ENCODE results near the gene CFAP251.
A peak's percentile ranks its signal among the peaks of the same experiment; 100 is the strongest.

The CFAP251 gene

DNA sequence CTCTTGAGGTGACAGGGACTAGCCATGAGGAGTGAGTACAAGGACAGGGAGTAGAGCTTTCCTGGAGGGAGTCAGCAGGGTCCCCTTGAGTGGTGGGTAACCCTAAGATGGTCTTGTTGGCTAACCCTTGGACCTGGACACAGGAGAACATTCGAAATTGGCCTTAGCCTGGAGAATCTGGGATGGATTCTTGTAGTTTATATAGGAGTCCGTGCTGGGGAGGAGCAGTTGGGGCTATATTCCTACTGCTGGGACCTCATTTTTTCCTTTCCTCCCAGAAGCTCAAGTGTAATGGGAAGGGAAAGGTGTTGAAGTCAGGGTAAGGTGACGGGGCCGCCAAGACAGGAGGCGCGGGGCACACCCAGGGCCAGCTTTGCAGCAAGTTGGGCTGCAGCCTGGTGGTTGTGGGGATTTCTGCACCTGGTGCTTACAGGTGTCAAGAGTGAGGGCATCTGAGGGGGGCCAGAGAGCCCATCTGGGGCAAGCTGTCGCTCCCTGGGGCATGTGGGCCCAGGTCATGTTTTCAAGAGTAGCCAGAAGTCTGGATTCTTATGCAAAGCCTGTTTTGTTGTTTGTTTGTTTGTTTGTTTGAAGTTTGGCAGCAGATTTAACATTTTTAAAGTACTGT is 108.4 kb downstream of the CFAP251 start:
- no peak overlapping the region for H3K4me3 ChIP-seq (ENCODE audit: low read depth, low read length)
- DNase-seq (ENCODE audit: low read depth, low spot score), result no peak
- in situ Hi-C loops (cut with HindIII; ENCODE audit: low sequenced_read_pairs), result no loop called here
- TF ChIP-seq, protein P1, sequence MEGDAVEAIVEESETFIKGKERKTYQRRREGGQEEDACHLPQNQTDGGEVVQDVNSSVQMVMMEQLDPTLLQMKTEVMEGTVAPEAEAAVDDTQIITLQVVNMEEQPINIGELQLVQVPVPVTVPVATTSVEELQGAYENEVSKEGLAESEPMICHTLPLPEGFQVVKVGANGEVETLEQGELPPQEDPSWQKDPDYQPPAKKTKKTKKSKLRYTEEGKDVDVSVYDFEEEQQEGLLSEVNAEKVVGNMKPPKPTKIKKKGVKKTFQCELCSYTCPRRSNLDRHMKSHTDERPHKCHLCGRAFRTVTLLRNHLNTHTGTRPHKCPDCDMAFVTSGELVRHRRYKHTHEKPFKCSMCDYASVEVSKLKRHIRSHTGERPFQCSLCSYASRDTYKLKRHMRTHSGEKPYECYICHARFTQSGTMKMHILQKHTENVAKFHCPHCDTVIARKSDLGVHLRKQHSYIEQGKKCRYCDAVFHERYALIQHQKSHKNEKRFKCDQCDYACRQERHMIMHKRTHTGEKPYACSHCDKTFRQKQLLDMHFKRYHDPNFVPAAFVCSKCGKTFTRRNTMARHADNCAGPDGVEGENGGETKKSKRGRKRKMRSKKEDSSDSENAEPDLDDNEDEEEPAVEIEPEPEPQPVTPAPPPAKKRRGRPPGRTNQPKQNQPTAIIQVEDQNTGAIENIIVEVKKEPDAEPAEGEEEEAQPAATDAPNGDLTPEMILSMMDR (IDR thresholded peaks at IDR 0.05; ENCODE audit: low read depth, low read length), result no peak

DNA sequence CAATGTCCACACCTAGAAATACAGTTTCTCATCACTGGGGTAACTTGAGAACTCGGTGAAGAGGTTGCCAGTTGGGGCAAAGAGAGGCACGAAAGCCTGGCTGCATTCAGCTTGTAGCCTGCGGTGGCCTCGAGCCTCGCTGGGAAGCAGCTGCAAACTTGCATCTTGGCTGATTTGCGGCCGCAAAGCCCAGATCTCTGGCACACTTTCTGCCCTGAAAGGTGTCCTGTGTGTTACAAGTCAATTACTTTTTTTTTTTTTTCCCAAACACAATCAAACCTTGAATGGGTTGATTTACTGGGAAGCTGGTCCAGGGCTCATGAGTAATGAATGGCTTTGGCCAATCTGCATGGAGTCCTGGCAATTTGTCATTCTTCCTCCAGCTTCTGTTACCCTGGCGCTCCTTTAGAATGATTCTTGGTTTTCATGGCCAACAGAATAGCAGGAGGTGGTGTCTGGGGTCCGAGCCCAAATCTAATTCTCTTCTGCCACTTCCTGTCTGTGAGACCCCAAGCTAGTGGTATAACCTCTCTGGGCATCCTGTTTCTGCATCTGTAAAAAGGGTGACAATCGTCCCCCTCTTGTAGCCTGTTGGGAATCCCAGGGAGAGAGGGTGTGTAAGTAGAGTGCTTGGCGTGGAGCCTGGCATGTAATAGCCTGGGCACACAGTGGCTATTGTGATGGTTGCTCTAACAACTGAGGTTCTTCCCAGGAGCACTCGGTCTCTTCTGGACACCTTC is 109.9 kb downstream of the CFAP251 start:
- in situ Hi-C loops (cut with HindIII; ENCODE audit: low sequenced_read_pairs), result no loop called here
- no peak overlapping the region for H3K4me3 ChIP-seq (ENCODE audit: low read depth, low read length)
- peak; percentile 33 for DNase-seq (ENCODE audit: low read depth, low spot score)
- TF ChIP-seq, protein P1 (IDR thresholded peaks at IDR 0.05; ENCODE audit: low read depth, low read length), result no peak

DNA sequence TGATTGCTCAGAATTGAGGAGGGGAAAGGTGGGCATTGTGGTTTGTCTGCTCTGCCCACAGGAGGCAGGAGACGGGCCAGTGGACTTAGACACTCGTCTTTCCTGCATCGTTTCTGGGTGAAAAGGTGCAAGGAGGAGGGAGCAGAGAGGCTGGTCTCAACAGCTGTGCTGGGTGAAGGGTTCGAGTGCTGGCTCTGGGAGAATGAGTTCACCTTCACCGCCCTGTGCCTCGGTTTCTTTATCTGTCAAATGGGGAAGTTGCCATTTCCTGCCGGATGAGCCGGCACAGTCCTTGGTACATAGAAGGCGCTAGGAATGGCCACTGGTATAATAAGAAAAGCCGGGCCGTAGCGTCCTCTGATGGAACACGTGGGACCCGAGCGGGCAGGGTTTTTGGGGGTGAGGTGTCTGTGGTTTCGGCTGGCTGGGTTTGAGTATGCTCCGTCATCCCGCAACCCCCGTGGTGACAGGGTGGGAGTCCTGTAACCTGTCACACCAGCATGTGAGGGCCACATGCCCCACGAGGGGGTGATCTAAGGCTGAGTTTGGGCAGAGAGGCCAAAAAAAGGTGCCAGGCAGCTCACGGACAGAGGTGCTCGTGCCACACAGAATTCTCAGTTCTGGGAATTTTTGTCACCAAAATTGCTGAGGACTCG is 110.6 kb downstream of the CFAP251 start:
- DNase-seq (ENCODE audit: low read depth, low spot score), result no peak
- in situ Hi-C loops (cut with HindIII; ENCODE audit: low sequenced_read_pairs), result no loop called here
- H3K4me3 ChIP-seq (ENCODE audit: low read depth, low read length), result no peak overlapping the region
- TF ChIP-seq, protein P1 (IDR thresholded peaks at IDR 0.05; ENCODE audit: low read depth, low read length), result no peak

DNA sequence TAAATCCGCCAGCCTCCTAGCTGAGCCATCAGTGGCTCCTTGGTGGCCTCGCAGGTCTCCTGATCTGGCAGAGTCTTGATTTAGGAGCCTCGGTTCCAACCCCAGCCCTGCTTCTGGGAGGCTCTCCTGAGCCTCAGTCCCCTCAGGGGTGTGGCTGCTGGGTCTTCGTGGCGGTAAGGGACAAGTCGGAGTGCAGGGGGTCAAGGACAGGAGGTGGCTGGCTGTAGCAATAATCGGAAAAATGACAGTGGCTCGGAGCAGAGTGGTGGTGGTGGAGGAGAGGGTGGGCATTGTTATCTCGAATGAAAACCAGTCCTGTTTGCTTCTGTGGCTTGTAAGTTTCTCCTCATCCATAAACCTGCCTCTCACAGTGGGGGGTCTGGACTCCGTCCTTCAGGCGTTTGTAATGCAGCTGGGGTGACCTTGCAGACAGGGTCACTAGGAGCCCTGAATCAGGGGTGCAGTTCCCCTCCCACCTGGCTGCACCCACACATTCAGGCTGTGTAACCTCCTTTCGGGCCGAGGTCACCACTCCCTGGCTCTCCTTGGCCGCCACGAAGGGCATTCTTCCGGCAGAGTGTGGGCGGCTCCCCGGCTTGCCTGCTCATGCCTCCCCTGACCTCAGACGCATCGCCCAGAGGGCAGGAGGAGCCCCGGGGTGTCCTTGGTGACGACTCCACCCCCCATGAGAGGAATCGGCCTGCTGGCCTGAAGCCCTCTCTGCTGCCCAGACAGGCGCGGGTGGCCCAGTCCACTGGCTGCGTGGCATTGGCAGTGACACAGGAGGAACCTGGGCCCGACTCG is 111.4 kb downstream of the CFAP251 start:
- TF ChIP-seq, protein P1 (IDR thresholded peaks at IDR 0.05; ENCODE audit: low read depth, low read length), result no peak
- no peak overlapping the region for H3K4me3 ChIP-seq (ENCODE audit: low read depth, low read length)
- in situ Hi-C loops (cut with HindIII; ENCODE audit: low sequenced_read_pairs), result no loop called here
- no peak for DNase-seq (ENCODE audit: low read depth, low spot score)

DNA sequence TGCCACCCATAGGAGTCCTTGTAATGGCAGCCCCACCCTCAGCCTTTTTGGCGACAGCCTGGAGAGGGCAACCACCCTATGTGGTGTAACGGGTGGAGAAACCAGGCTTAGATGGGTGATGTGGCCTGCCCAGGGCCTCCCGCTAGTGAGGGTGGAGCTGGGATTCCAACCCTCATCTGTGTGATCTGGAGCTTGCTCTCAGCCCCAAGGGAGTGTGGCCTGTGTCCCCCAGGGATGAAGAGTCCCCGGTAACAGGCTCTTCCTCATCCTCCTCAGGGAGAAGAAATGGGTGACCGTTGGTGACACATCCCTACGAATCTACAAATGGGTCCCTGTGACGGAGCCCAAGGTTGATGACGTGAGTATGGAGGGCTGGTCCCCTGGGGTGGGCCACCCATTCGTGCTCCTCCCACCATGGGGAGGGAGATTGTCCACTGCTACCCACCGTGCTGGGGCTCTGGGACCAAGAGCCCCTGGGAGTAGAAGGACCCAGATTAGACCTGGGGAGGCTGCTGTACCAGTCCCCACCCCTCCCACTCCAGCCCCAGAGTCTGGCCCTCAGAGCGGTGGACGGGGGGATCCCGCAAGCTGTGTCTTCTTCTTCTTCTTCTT is 112.1 kb downstream of the CFAP251 start:
- in situ Hi-C loops (cut with HindIII; ENCODE audit: low sequenced_read_pairs), result no loop called here
- TF ChIP-seq, protein P1 (IDR thresholded peaks at IDR 0.05; ENCODE audit: low read depth, low read length), result no peak
- no peak overlapping the region for H3K4me3 ChIP-seq (ENCODE audit: low read depth, low read length)
- no peak for DNase-seq (ENCODE audit: low read depth, low spot score)

Measured in astrocyte of the spinal cord (primary cell).